GM19238 (cell line): ENCODE results near the gene PAF1.

Experiments used
- DNase-seq: peaks from one replicate; pipeline ENCODE4 v3.0.0; 2011; ENCODE audit warnings: low spot score; ENCODE audit not compliant: insufficient read length

Gene PAF1

DNA sequence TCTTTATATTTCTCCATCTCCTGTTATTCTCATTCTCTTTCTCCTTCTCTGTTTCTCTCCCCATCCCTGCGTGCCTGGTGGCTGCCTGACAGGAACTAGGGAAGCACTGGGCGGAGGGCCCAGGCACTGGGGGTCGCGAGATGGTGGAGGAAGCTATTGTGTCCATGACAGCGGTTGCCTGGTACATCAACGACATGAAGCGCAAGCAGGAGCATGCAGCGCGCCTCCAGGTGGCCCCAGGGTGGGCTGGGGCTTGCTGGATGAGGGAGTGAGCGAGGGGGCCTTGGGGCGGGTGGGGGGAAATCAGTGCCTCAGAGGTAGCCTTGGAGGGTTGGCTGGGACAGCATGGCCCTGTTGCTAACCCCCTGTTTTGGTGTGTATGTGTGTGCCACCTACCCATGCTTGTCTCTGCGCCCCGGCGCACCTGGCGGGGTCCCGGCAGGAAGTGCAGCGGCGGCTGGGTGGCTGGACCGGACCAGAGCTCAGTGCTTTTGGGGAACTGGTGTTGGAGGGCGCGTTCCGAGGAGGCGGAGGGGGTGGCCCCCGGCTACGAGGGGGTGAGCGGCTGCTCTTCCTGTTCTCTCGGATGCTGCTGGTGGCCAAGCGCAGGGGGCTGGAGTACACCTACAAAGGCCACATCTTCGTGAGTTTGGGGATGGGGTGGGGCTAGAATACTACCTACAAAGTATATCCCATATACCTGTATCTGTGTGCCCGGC is 26.7 kb upstream of the PAF1 start:
- DNase-seq, result no peak

DNA sequence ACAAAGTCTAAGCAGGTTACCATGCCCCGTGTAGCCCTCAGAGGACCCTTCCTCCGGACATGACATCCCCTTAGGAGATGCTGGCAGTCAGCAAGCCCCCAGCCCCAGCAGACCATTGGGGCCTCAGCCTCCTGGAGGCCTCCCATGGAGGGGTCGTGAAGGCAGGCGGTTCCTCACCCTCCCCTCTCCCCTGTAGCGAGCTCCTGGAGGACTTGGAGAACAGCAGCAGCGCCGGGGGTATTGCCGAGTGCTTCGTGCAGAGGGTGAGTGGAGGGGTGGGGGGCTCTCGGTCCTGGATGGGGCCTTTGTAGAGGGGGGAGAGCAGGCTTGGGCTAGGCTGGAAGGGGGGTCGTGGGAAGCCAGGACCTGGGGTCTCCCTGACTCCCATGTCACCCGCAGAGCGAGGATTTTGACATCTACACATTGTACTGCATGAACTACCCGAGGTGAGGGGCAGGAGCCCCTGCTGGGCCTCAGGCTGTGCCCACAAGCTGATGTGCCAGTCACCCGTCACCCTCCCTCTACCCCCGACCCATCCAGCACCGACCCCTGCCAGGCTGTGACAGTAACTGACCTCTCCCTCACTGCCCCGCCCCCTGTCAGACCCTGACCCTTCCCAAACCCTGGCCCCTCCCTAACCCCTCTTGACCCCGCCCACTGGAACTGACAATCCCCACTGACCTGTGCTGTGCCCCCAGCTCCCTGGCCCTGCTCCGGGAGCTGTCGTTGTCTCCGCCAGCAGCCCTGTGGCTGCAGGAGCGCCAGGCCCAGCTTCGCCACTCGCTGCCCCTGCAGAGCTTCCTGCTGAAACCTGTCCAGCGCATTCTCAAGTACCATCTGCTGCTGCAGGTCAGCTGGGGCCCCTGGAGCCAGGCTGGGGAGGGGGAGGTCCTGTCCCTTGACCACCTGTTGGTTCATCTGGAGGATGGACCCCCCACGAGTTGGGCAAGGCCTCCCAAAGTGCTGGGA is 25.5 kb upstream of the PAF1 start:
- DNase-seq, result no peak

DNA sequence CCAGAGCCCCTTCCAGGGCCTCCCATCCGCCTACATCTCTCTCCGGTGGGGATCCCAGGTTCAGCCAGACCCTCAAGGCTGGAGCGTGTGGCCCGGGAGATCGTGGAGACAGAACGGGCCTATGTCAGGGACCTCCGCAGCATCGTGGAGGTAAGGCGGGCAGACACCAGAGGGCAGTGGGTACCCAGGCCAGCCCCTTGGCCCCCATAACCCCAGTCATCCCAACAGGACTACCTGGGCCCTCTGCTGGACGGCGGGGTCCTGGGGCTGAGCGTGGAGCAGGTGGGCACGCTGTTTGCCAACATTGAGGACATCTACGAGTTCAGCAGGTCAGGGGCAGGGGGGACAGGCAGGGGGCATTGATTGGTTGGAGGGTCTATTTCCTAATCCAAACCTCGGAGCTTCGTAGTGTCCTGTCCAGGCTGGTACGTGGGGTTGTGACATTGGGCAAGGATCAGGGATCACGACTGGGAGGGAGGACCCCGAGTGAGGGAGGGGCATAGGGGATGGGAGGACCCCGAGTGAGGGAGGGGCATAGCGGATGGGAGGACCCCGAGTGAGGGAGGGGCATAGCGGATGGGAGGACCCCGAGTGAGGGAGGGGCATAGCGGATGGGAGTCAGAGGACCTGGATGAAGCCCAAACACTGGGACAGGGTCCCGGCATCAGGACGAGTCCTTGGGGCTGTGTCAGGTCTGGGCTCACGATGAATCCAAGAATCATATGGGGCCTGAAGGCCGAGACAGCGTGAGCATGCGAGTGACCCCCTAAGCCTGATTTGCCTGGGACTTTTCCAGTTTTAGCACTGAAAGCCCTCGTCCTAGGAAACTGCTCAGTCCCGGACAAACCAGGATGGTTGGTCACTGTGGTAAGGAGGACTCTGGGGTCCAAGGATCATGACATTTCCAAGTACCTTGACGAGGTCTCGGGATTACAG is 24.5 kb upstream of the PAF1 start:
- no peak for DNase-seq

DNA sequence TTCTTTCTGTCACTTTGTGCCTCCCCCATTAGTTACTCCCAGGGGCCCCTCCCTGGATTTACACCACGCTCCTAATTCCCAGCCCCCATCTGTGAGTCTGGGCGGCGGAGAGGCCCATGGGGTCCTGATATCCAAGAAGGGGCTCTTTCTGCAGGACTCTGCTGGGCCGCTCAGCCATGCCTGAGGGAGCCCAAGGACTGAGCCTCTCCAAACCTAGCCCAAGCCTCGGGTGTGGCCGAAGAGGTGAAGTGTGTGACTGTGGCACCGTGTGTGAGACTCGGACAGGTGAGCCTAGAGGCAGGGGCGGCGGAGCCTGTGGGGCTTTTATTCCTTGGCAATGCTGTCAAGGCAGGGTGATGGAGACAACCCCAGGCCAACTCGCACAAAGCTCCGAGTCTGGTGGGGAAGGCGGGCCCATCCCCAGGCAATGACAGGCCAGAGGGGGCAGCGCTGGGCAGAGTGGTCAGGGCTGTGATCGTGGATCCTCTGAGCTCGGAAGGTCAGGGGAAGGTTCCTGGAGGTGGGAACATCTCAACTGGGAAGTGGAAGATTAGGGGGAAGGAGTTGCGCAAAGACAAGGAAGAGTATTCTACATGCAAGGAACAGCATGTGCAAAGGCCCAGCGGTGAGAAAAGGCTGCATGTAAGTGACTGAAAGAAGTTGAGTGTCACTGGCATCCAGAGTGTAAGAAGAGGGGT is 23.2 kb upstream of the PAF1 start:
- DNase-seq, result no peak

DNA sequence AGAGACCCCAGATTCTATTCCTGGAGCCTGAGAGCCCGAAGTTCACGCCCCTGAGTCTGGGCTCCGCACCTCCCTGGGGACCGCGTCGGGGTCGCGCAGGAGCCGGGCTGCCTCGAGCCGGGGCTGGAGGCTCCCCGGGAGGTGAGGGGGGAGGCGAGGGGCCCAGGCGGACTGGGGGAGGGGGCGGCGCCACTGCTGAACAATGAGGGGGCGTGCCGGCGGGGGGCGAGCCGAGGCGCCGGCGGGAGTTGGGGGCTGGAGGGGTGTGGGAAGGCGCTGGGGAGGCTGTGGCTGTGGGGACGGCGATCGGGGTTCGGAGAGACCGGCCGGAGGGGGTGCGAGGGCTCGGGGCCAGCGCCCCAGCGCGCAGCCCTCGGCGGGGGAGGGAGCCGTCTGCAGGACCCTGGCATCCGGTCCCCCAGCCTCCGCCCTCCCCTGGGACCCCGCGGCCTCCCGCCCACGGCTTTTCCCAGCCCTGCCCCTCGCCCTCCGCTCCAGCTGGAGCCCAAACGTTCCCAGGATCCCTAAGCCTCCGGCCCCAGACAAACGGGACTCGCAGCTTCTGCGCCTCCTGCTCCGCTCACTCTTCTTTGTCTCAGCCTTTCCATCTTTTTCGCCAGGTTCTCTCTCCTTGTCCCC is 22.5 kb upstream of the PAF1 start:
- DNase-seq, result no peak

DNA sequence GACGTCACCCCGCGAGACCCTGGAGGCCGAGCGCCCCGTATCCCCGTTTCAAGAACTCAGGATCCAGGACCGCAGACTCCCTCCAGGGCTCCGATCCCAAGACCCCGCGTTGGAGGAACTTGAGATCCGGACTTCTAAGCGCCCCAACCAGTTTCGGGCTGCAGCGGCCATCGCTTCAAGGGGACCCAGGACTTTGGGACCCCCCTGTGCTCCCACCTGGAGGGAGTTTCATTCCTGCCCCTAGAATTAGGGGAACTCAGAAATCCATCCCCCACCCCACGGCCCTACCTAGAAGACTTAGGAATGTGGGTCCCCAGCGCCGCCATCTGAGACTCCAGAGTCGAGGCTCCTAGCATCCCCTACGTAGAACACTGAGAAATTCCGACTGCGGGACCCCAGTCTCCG is 22.0 kb upstream of the PAF1 start:
- DNase-seq, result no peak

DNA sequence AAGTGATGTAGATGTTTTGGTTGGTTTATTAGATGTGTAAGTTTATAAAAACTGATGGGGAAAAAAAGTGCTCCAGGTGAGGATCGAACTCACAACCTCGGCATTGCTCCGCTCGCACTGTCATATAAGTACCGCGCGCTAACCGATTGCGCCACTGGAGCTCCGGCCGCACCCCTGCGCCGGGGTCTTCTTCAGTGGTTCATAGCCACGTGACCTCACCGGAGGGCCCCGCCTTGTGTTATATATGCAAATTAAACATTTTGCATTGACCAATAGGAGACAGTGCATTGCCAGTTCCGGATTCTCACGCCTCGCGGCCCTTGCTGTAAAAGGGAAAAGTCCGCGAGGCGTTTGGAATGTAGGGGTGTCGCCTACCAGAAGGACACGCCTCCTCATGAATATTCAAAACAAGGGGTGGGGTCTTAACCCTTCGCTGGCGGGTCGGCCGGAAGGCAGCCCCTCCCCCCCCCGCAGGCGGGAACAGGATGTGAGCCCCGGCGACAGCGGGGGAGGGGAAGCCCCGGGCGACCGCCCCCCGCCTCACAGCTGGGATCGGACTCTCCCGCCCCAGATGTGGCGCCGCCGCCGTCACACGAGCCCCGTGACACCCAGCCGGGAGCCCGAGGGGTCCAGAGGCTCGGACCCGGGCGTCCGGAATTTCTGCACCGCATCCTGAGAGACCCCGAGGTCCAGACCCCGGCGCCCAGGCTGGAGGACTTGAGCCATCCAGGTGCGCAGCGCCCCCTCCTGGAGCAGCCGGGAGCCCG is 21.4 kb upstream of the PAF1 start, which contains the start of gene PLEKHG2:
Gene PLEKHG2, plus strand, starts transcription at position 570 of the 767 bp plus-strand sequence. CDS start 1,418 bp downstream, outside the sequence.
- peak; percentile 95 for DNase-seq

DNA sequence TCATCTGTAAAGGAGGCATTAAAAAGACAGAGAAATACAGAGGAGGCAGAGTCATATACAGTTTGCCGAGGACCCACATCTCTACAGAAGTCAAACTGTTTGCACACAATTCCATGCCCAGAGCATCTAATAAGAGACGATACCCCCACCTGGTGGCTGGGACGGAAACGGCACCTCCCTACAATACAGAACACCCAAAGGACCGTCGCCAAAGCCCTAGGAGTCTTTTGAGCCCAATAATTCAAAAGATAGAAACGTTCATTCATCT is 20.9 kb upstream of the PAF1 start:
- no peak for DNase-seq

DNA sequence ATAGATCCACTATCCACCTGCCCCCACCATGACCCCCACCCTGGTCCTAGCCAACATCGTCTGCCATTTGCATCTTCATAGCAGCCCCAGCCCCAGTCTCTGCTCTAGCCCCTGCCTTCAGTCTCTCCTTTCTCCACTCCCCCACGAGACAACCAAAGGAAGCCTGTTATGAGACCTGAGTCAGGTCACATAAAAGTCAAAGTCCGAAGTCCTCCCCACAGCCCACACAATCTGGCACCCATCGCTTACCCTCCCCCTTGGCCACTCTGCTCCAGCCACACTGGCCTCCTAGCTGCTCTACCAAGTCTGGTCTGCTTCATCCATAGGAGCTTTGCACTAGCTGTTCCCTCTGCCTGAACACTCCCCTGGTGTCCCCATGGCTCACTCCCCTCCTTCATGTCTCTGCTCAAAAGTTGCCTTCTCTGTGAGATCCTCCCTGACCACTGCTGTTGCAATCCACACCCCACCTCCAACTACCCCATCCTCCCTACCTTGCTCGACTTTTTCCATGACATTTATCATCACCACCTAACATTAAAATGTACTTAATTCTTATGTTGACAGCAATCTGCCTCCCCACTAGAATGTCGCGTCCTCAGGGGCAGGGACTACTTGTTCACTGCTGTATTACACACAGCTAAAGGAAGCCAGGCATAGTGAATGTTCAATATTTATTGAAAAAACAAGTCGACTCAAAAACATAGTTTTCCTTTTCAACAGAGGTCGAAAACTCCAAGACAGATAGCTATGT is 20.4 kb upstream of the PAF1 start:
- no peak for DNase-seq

DNA sequence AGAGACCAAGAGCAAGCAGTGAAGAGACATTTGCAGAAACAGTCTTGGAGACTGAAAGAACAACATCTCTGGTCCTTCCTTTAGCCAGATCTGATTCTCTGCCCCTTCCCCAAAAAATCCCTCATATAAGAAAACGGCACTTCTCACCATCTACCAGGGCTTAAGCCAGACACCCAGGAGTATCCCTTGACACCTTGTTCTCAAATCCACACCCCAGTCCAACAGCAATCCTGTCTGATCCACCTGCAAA is 19.9 kb upstream of the PAF1 start:
- DNase-seq, result no peak

DNA sequence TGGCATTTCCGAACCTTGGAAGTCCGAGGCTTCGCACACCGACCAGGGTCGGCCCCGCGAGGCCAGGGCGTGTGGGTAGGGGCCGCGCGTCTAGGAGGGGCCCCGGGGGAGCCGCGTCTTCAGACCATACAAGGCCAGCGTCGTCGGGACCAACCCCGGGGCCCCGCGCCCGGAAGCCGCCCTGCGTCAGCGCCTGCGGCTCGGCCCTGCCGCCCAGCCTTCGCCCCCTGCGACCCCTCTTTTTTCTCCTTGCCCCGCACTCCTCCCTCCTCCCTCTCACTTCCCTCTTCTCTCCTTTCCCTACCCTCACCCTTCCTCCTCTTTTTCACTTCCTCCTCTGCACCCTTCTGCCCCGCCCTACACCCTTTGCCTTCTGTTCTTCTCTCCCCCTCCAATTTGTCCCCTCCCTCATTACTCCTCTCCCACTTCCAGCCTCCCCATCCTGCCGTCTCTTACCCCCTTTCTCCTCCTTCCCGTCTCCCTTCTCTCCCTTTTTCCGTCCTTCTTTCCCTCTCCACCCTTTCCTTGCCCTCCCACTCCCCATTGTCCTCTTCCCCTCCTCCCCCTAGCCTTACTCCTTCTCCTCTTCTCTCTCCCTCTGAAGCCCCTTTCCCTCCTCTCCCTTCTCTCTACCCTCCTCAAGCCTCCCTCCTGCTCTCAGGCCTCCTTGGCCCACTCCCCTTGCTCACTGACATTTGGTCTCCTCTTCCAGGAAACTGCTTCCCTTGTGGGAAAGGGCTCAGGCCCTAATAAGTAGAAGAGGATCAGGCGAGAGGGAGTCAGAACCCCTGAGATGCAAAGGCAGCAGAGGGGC is 19.3 kb upstream of the PAF1 start:
- no peak for DNase-seq

DNA sequence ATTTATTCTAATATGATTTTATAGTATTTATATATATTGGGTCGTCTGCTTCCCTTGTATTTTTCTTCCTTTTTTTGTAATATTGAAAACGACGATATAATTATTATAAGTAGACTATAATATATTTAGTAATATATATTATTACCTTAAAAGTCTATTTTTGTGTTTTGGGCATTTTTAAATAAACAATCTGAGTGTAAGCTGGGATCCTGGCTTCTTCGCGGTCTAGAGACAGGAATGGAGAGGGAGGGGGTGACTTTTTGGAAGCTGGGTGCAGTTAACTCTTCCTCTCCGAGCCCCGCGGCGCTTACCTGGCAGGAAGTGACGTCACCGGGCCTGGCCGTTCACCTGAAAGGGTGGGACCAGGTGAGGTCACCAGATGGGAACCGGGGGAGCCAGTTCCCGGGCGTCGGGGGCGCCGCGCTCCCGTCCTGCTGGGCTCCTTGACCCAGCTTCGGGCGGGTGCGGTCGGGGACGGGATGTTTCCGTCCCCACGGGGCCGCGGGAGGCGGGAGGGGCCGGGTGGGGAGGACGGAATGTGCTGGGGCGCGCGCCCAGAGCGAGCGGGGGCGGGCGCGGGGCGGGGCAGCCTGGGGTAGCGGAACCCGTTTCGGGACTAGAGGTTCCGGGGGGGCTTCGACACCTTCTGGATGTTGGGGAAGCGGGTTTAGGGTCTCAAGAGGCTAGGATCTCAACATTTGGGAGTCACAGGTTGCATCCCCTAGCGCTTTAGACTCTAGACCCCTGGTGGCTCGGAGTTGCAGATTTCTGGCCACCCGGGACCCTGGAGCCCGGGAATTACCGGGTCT is 18.5 kb upstream of the PAF1 start:
- DNase-seq, result no peak

DNA sequence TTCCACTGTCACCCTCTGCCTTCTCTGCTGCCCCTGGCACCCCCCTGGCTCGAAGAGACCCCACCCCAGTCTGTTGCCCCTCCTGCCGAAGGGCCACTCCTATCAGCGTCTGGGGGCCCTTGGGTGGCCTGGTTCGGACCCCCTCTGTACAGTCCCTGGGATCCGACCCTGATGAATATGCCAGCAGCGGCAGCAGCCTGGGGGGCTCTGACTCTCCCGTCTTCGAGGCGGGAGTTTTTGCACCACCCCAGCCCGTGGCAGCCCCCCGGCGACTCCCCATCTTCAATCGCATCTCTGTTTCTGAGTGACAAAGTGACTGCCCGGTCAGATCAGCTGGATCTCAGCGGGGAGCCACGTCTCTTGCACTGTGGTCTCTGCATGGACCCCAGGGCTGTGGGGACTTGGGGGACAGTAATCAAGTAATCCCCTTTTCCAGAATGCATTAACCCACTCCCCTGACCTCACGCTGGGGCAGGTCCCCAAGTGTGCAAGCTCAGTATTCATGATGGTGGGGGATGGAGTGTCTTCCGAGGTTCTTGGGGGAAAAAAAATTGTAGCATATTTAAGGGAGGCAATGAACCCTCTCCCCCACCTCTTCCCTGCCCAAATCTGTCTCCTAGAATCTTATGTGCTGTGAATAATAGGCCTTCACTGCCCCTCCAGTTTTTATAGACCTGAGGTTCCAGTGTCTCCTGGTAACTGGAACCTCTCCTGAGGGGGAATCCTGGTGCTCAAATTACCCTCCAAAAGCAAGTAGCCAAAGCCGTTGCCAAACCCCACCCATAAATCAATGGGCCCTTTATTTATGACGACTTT is 17.7 kb upstream of the PAF1 start:
- DNase-seq, result no peak

DNA sequence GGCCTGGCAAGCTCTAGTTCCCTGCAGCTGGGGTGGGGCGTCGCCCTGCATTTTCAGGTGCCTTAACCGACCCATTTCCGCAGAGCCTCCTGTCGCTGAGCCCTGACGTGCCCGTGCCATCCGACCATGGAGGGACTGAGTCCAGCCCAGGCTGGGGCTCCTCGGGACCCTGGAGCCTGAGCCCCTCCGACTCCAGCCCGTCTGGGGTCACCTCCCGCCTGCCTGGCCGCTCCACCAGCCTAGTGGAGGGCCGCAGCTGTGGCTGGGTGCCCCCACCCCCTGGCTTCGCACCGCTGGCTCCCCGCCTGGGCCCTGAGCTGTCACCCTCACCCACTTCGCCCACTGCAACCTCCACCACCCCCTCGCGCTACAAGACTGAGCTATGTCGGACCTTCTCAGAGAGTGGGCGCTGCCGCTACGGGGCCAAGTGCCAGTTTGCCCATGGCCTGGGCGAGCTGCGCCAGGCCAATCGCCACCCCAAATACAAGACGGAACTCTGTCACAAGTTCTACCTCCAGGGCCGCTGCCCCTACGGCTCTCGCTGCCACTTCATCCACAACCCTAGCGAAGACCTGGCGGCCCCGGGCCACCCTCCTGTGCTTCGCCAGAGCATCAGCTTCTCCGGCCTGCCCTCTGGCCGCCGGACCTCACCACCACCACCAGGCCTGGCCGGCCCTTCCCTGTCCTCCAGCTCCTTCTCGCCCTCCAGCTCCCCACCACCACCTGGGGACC is 16.9 kb upstream of the PAF1 start:
- DNase-seq, result no peak

DNA sequence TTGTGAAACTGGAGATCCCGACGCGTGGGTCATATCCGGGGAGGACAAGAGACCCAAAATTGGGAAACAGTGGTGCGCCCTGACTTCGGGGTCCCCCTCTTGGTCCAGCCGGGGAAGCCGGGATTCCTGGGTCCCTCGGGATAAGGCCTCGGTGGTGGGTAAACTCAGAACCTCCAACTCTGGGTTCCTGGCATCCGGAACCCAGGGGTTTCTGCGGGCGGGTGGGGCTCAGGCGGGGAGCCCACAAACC is 16.4 kb upstream of the PAF1 start:
- DNase-seq, result no peak

DNA sequence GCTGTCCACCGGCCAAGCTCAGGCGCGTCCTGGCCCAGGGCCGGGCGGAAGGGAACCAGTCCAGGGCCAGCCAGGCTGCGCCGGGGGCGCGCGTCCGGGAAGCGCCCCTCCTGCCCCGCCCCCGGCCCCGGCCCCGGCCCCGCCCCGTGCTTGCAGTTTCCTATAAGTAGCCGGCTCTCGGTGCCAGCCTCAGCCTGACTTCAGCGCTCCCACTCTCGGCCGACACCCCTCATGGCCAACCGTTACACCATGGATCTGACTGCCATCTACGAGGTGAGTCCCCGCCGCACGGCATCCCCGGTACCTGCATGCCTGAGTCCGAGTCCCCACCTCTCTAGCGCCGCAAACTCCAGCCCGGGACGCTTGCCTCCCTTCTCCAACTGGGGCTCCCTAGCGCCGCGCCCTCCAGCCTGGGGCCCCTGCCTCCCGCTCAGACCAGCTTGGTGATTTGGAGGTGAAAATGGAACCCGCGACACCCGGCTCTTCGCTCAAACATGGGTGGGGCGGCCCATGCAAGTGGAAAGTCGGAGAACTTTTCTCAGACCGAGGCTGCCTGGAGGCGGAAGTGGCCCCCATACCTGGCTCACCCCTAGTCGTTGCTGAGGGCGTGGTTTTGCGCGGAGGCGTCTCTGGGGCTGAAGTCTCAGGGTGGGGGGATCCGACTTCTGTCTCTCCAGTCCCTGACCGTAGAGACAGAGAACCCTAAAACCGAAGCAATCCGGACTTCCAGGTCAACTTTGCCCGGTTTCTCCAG is 15.9 kb upstream of the PAF1 start, which contains the start of gene ZFP36:
Gene ZFP36, plus strand, starts transcription at position 192 of the 754 bp plus-strand sequence. Its CDS starts 58 bp downstream, at position 250.
- DNase-seq, result no peak
